Activated gamma-delta T cell (primary cell): ENCODE data around the gene MPZL3.

Source experiments
- DNase-seq: peaks from one replicate; lab custom pipeline; 2025; lab: John Stamatoyannopoulos, UW

The MPZL3 gene

GRCh38 chr11:118232659-118233058 lies 19.5 kb downstream of the MPZL3 start:
- no peak for DNase-seq

- no peak for DNase-seq
Observed at GRCh38 chr11:118231461-118231860, 20.7 kb downstream of the MPZL3 start.

DNA sequence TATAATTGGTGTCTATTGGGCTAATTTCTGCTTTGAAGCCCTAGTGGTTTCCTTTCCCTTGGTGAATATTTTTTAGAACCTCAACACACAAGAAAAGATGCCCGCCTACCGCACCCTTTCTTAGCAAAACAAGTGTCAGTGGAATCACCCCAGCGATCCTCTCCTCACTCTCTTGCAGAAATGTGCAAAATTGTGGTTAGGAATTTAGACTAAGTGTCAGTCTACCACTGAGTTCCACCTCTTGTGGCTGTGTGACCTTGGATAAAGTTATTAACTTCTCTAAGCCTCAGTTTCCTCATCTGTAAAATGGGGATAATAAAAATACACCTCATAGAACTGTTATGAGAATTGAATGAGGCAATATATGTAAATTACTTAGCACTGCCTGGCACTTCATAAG lies 22.1 kb downstream of the MPZL3 start:
- no peak for DNase-seq

- no peak for DNase-seq
Observed at GRCh38 chr11:118229274-118229847, 22.8 kb downstream of the MPZL3 start.

- no peak for DNase-seq
Observed at GRCh38 chr11:118227865-118228785, 24.0 kb downstream of the MPZL3 start.

- no peak for DNase-seq
Observed at GRCh38 chr11:118226781-118227180, 25.4 kb downstream of the MPZL3 start.

DNA sequence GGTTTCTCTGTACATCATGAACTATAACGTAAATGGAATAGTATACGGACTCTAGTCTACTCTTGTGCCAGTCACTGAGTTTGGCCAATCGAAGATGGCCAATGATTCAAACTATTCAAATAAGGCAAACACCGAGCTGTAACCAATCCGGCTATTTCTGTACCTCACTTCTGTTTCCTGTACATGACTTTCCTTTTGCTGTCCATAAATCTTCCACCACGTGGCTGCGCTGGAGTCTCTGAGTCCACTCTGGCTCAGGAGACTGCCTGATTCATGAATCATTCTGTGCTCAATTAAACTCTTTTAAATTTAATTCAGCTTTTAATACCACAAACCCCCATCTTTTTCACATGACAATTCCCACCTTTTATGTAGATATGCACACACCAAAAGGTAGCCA lies 25.9 kb downstream of the MPZL3 start:
- DNase-seq = no peak

- no peak for DNase-seq
Observed at GRCh38 chr11:118224511-118225188, 27.5 kb downstream of the MPZL3 start, which contains the start of gene JAML. TSS of gene JAML (minus strand) at chr11:118225011. CDS start at chr11:118214866, 10,145 bp downstream.

- DNase-seq = no peak
Observed at GRCh38 chr11:118223992-118224391, 28.2 kb downstream of the MPZL3 start.

DNA sequence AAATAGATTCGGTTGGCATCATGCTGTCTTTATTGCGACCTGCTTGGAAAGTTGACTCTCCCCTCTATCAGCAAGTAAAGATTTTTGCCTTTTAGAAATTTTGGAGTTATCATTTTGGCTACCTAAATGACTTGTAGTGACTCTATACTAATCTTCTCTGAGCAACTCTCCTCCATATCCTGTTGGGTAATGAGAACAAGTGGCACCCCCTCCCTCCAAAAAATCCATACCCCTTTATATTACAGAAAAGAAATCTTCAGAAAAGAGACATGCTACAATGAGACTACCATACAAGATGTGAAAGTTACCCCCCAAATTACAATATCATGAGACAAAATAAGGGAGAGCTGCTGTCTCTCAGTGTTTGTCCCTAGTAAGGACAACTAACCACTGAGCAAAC lies 28.6 kb downstream of the MPZL3 start:
- no peak for DNase-seq

DNA sequence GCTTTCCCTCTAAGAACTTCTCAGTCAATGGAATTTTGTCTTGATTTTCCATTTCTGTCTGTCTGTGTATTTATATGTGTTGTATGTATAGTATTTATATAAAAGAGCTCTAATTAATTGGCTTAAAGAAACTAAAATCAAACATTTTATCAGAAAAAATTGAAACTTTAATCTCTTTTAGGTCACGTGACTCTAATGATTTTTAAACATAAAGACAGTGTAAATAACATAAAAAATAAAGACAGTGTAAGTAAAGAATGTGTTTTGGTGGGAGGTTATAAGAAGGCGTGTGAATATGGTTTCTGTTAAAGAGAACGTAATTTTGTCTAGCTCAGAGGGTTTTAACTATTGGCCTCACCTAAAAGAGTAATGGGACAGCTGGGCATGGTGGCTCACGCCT lies 29.7 kb downstream of the MPZL3 start:
- DNase-seq = no peak

GRCh38 chr11:118221419-118221818 lies 30.7 kb downstream of the MPZL3 start:
- DNase-seq = no peak

DNA sequence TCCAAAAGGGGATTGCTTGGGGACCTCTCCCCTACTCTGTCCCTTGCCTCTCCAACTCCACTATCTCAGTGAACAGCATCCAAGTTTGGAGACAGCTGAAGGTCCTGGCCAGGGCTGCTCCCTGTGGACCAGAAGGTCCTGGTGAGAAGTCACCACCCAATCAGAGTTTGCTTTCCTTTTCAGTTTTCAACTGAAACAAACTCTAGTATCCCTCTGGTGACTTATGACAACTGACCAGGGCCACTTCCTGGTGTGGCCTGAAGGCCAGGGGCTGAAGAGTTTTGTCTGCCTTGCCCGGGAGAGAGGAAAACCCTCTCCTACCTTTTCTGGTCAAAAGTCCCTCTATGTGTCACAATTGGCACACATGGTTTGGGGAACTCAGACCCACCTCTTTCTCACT lies 32.4 kb downstream of the MPZL3 start:
- DNase-seq = no peak

DNA sequence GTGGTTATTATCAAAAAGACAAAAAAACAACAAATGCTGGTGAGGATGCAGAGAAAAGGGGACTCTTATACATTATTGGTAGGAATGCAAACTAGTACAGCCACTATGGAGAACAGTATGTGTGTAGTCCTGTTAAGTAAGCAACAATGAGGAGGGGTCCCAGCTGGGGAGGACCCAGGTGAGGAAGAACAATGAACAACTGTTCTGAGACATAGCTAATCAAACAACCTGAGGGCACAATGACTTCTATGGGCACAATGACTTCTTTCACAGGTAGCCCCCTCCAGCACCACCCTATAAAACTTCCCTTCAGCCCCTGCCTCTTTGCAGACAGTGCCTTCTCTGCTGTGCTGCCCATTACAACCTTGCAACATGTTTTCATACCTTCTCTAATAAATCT lies 32.9 kb downstream of the MPZL3 start:
- DNase-seq = no peak

DNA sequence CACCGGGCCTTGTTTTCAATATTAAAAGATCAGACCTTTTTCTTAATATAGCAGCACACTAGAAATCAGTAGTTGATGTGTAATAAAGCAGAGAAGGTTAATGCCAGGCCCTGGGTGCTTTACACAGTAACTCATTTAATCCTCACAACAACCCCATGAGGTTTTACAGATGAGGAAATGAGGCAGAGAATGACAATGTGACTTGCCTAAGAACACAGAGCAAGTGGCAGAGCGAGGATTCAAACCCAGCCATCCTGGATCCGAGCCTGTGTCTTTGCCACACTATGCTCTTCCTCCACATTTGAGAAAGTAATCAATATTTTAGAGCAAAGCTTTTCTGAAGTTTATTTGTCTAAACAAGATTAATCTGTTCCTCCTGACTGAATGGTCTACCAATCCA lies 34.6 kb downstream of the MPZL3 start:
- DNase-seq = no peak

GRCh38 chr11:118216621-118217481 lies 35.3 kb downstream of the MPZL3 start:
- DNase-seq = no peak

GRCh38 chr11:118215765-118216164 lies 36.4 kb downstream of the MPZL3 start:
- no peak for DNase-seq

DNA sequence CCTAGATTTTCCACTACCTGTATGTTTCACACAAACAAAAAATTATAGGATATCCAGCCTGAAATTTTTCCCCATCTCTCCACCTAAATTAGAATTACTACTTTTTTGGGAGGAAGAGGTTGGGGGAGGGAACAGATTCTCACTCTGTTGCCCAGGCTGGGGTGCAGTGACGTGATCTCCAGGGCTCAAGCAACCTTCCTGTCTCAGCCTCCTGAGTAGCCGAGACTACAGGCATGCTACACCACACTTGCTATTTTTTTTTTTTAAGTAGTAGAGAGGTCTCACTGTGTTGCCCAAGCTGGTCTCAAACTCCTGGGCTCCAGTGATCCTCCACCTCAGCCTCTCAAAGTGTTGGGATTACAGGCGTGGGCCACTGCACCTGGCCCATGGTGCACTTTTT lies 36.9 kb downstream of the MPZL3 start:
- no peak for DNase-seq

GRCh38 chr11:118214210-118214914 lies 37.8 kb downstream of the MPZL3 start:
- DNase-seq = no peak

- no peak for DNase-seq
Observed at GRCh38 chr11:118213781-118214180, 38.4 kb downstream of the MPZL3 start.

- DNase-seq = no peak
Observed at GRCh38 chr11:118213201-118213600, 39.0 kb downstream of the MPZL3 start.
